Activated gamma-delta T cell treated with anti-CD3 and anti-CD28 coated beads, Interleukin-2, amount 50 U/mL, for 16 hours (primary cell): ENCODE measurements around the gene SPATA21.
"Not testable (repeated sequence)": the region's sequence is repeated elsewhere in the genome, so short reads cannot be mapped to it uniquely, and the experiment has no call there.

ENCODE experiments used
- DNase-seq: peaks from one replicate; pipeline ENCODE4 v3.0.0-alpha.2; 2020; ENCODE audit warnings: low read depth

SPATA21 gene

GRCh38 chr1:16380868-16381267 lies 56.4 kb downstream of the SPATA21 start:
- DNase-seq, result no peak

- no peak for DNase-seq
These were observed 58.8 kb downstream of the SPATA21 start for GRCh38 chr1:16378443-16378842.

- DNase-seq, result no peak
These were observed 60.3 kb downstream of the SPATA21 start for GRCh38 chr1:16376971-16377370.

GRCh38 chr1:16375521-16376340 lies 61.5 kb downstream of the SPATA21 start:
- DNase-seq, result no peak

GRCh38 chr1:16374266-16374665 lies 63.0 kb downstream of the SPATA21 start:
- DNase-seq, result no peak

GRCh38 chr1:16372535-16373285 lies 64.5 kb downstream of the SPATA21 start:
- DNase-seq, result no peak

- DNase-seq, result no peak
These were observed 65.5 kb downstream of the SPATA21 start for GRCh38 chr1:16371725-16372124.

GRCh38 chr1:16369821-16370220 lies 67.4 kb downstream of the SPATA21 start:
- no peak for DNase-seq

- no peak for DNase-seq
These were observed 69.0 kb downstream of the SPATA21 start for GRCh38 chr1:16367968-16368890.

GRCh38 chr1:16367258-16367967 lies 69.8 kb downstream of the SPATA21 start:
- peak; percentile 80 for DNase-seq

- DNase-seq, result peak; percentile 91
These were observed 70.4 kb downstream of the SPATA21 start, which contains the start of gene SZRD1 for GRCh38 chr1:16366722-16367257. Gene SZRD1 (plus strand): TSS chr1:16367242. CDS start chr1:16367258, 16 bp downstream.

GRCh38 chr1:16365146-16365498 lies 72.1 kb downstream of the SPATA21 start:
- DNase-seq, result not testable (repeated sequence)

- DNase-seq, result no peak
These were observed 80.4 kb downstream of the SPATA21 start for GRCh38 chr1:16356867-16357266.

GRCh38 chr1:16354619-16355018 lies 82.6 kb downstream of the SPATA21 start:
- DNase-seq, result no peak

GRCh38 chr1:16352842-16353535 lies 84.2 kb downstream of the SPATA21 start:
- no peak for DNase-seq

GRCh38 chr1:16351994-16352841 lies 85.0 kb downstream of the SPATA21 start, which contains the start of gene FBXO42:
Gene FBXO42 (minus strand): TSS chr1:16352480. CDS start chr1:16315418, 37,062 bp downstream.
- DNase-seq, result peak; percentile 86

GRCh38 chr1:16351456-16351993 lies 85.7 kb downstream of the SPATA21 start:
- no peak for DNase-seq

GRCh38 chr1:16349847-16350406 lies 87.3 kb downstream of the SPATA21 start:
- no peak for DNase-seq
